GM10266 (cell line): ENCODE data around the gene RXRA.

Experiments
- DNase-seq: peaks from one replicate; pipeline ENCODE4 v3.0.0; 2012; ENCODE audit errors: extremely low spot score
- TF ChIP-seq, protein P1 (sequence below): IDR thresholded peaks from 2 replicates; pipeline ENCODE4 v1.5.1; 2012; ENCODE audit warnings: mild to moderate bottlenecking, low read depth; ENCODE audit not compliant: control insufficient read depth, insufficient read depth; ENCODE audit errors: missing control alignments

The RXRA gene

DNA sequence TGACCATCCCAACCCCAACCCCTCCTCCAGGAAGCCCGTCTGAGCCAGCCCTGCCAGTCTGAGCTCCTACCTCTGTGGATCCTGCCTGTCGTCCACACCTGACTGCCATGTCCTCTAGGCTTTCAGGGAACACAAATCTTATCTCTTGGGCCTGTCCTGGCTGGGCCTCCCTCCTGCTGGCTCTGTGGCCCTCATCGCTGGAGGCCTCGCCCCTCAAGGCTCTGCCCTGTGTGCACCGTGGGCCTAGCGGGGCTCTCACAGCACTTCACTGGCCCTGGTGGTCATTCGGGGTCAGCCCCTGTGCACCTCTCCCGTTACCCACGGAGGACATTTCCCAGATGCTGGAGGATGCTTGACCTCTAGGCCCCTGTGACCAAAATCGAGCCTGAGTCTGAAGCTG is 133.3 kb downstream of the RXRA start:
- TF ChIP-seq, protein P1, sequence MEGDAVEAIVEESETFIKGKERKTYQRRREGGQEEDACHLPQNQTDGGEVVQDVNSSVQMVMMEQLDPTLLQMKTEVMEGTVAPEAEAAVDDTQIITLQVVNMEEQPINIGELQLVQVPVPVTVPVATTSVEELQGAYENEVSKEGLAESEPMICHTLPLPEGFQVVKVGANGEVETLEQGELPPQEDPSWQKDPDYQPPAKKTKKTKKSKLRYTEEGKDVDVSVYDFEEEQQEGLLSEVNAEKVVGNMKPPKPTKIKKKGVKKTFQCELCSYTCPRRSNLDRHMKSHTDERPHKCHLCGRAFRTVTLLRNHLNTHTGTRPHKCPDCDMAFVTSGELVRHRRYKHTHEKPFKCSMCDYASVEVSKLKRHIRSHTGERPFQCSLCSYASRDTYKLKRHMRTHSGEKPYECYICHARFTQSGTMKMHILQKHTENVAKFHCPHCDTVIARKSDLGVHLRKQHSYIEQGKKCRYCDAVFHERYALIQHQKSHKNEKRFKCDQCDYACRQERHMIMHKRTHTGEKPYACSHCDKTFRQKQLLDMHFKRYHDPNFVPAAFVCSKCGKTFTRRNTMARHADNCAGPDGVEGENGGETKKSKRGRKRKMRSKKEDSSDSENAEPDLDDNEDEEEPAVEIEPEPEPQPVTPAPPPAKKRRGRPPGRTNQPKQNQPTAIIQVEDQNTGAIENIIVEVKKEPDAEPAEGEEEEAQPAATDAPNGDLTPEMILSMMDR, result no peak
- no peak for DNase-seq

DNA sequence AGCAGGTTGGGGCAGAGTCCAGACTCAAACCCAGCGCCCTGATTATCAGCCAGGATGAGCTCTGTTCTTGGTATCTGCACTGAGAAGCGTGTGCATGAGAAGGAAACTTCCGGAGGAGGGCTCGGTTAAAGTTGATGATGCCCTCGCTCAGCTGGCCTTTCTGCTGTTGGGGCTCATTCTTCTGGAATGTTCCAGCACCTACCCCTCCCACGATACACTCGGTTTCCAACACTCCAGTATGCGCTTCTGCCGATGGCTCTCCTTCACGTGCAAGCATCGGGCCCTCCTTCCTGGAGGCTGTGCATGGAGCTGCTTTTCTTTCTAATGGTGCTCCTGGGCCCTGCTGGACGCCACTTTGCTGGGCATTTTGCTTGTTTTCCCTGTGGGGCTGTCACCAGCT is 134.0 kb downstream of the RXRA start:
- TF ChIP-seq, protein P1, result no peak
- no peak for DNase-seq

DNA sequence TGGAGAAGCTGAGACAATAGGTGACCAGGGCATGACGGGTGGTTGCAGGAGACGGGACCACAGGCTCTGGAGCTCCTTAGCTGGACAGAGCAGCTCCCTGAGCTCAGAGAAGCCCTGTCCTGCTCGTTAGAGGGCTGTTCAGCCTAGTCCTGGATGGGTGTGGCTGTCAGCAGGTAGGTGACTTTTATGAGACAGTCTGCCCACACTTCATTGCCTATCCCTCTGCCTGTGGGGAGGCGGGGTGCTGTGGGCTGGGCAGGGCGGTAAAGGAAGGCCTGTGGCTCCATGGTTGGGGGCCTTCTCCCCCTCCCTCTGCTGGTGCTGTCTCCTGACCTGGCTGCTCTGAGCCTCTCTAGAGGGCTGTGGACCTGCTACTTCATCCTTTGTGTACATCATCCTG is 134.6 kb downstream of the RXRA start:
- no peak for DNase-seq
- TF ChIP-seq, protein P1, result no peak

DNA sequence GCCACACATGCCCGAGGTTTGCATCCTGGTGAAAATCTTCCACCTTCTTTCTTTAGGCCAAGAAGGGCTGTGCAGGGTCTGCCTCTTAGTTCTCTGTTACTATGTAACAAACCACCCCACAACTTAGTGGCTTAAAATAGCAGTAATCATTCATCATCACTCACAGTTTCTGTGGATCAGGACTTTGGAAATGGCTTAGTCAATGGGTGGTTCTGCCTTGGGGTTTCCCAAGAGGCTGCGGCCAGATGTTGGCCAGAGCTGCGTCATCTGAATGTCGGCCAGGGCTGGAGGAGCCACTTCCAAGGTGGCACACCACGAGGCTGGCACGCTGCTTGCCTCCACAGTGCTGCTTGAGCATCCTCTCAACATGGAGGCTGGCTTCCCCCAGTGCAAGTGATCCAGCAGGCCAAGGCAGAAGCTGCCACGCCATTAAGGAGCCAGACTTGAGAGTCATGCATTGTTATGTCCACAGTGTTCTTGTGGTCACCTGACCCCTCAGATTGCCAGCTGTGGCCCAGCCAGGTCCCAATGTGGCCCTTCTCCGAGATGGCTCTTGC is 135.2 kb downstream of the RXRA start:
- TF ChIP-seq, protein P1, result no peak
- no peak for DNase-seq

DNA sequence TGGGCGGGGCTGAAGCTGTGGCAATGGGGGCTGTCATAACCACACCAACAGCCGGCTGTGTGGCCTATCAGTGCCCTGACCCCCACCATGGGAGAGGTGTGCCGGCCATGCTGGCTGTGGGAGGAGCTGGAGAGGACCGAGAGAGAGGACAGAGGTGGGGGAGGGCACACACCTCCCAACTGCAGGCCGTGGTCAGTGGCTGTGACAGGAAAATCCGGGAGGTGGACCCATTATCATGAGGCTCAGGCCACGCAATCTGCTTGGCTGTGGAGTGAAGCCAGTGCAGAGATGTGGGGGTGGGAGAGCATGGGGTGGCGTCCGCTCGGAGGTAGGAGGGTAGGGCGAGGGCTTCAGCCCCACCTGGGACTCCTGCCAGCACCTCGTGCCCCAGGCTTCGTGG is 136.1 kb downstream of the RXRA start:
- TF ChIP-seq, protein P1, result no peak
- DNase-seq, result no peak

DNA sequence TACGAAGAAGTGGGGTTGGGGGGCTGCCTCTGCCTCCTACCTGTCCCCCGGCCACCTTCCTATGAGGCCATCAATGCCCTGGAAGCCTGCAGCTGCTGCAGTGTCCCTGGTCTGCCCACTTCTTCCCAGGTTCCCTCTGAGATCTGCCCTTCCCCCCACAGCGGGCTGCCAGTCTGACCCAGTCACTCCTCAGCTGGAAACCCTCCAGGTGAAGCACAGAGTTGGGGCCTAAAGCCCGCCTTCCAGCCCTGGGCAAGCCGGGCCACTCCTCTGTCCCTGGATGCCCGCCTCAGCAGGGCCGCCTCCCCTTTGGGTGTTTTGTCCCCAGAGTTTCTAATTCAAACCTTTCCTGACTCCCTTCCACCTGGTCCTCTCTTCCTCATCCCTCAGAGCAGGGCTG is 137.0 kb downstream of the RXRA start:
- no peak for DNase-seq
- TF ChIP-seq, protein P1, result no peak

DNA sequence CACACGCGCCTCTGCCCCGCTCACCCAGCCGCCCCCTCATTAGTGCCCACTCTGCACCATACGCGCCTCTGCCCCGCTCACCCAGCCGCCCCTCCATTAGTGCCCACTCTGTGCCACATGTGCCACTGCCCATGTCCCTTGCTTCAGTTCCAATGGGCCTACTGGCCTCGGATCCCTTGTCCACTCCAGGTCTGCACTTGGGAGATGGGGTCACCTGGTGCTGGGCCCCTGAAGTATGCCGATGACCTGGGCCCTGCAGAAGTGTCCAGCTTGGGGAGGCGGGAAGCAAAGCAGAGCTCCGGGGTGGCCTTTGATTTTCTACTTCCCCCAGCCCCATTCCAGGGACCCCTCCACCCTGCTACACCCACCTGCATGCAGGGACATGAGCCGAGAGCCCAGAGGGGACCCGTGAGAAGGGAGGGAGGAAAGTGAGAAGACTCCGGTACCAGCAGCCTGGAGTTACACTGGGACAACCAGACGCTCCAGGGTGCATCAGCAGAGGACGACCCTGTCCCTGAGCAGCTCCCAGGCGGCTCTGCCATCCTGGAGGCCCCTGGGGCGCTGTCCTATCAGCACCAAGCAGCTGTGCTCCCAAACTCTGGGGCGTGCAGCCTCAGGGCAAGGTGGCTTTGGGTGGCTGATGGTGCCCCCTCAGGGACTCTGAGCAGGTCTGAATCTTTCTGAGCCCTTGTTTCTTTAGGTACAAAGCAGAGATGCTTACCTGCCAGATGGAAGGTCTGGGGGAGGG is 140.8 kb downstream of the RXRA start:
- TF ChIP-seq, protein P1, result no peak
- DNase-seq, result no peak
